Panc1 (cell line): ENCODE measurements around the gene SORL1. TPM values are rescaled to one million over a fixed set of nuclear protein-coding genes. Genes with fewer than 3 reads are reported as not detected.

ENCODE experiments used
- ATAC-seq: fragments of 200-7000 bp; cut with Tn5 transposase; 2 replicates; pipeline ENCODE4 v1.9.1; 2020; ENCODE audit warnings: mild to moderate bottlenecking, moderate library complexity
- BruUV-seq: library from RNA; stranded (reverse); fragments of 400-500 nt; replicated peaks from 2 replicates; lab custom pipeline; 2021; lab: Mats Ljungman, UMichigan
- CTCF ChIA-PET: fragments of 300-600 bp; sonication (Branson Sonifier 250); formaldehyde crosslinking; loops from one replicate; lab custom pipeline; 2022; ENCODE audit warnings: antibody characterized with exemption; lab: Charles Lee
- POLR2A ChIA-PET: fragments of 300-600 bp; sonication (Branson Sonifier 250); formaldehyde crosslinking; loops from one replicate; lab custom pipeline; 2022; ENCODE audit warnings: antibody characterized with exemption; lab: Charles Lee
- DNase-seq: peaks from one replicate; pipeline ENCODE4 v3.0.0-alpha.2; 2010; ENCODE audit warnings: low read depth, low spot score
- H3K27ac ChIP-seq: 2 replicates; pipeline ENCODE4 v1.5.1; 2011; ENCODE audit warnings: mild to moderate bottlenecking, low read length, inconsistent platforms
- H3K27me3 ChIP-seq: fragments of 200-500 bp; sonication (Bioruptor generic); 2 replicates; pipeline ENCODE4 v1.6.0; 2014; ENCODE audit warnings: low read length, inconsistent platforms; ENCODE audit not compliant: control insufficient read depth, insufficient read depth
- H3K36me3 ChIP-seq: fragments of 200-500 bp; sonication (Bioruptor generic); 2 replicates; pipeline ENCODE4 v1.5.1; 2014; ENCODE audit warnings: inconsistent platforms, mild to moderate bottlenecking, low read length, moderate library complexity; ENCODE audit not compliant: control insufficient read depth, insufficient read depth
- H3K4me1 ChIP-seq: 2 replicates; pipeline ENCODE4 v1.5.1; 2011; ENCODE audit warnings: inconsistent platforms, mild to moderate bottlenecking, low read length, moderate library complexity; ENCODE audit not compliant: control insufficient read depth, insufficient read depth
- H3K4me3 ChIP-seq, 2 experiments: 2 replicates each; pipeline ENCODE4 v1.5.1; 2011 to 2012; ENCODE audit warnings: low read depth in 2 of 2, low read length in 2 of 2, mild to moderate bottlenecking in 2 of 2, inconsistent platforms in 1 of 2, moderate library complexity in 1 of 2
- H3K9me3 ChIP-seq: fragments of 200-500 bp; sonication (Bioruptor generic); 2 replicates; pipeline ENCODE4 v1.5.1; 2014; ENCODE audit warnings: low read depth, mild to moderate bottlenecking, inconsistent platforms, low read length, moderate library complexity; ENCODE audit not compliant: control insufficient read depth, insufficient read depth
- CTCF ChIP-seq: fragments of 450-650 bp; IDR thresholded peaks from 2 replicates; pipeline ENCODE4 v1.5.1; 2017; ENCODE audit warnings: mild to moderate bottlenecking
- POLR2AphosphoS5 ChIP-seq: IDR thresholded peaks from 2 replicates; pipeline ENCODE4 v1.6.1; 2012; ENCODE audit warnings: mild to moderate bottlenecking, low read depth, low read length, moderate library complexity
- SIN3A ChIP-seq: IDR thresholded peaks from 2 replicates; pipeline ENCODE4 v1.6.1; 2012; ENCODE audit warnings: low read depth, mild to moderate bottlenecking, low read length, moderate library complexity, borderline replicate concordance; ENCODE audit not compliant: insufficient read depth
- TCF7L2 ChIP-seq: IDR thresholded peaks from 2 replicates; pipeline ENCODE4 v1.6.1; 2011; ENCODE audit warnings: mild to moderate bottlenecking, low read depth, low read length, inconsistent platforms
- in situ Hi-C: cut with HindIII; loops from 2 replicates; pipeline ENCODE4 v1.10.0; 2016; ENCODE audit warnings: low sequenced_read_pairs, low pct_unique_long_range_greater_than_20kb
- intact Hi-C: fragments of 100-400 bp; cut with micrococcal nuclease; formaldehyde crosslinking; loops from one replicate; pipeline ENCODE4 v1.10.0; 2022; ENCODE audit not compliant: unreplicated experiment
- total RNA-seq: library from RNA; stranded (reverse); gene quantifications from one replicate; pipeline ENCODE4 v1.2.1, GENCODE V29; 2021; ENCODE audit not compliant: unreplicated experiment
- TF ChIP-seq, protein P1 (sequence below), 2 experiments: IDR thresholded peaks; 2 replicates each; pipeline ENCODE4 v1.6.1; 2011 to 2012; ENCODE audit warnings: low read depth in 2 of 2, control low read depth in 1 of 2, low read length in 1 of 2, mild to moderate bottlenecking in 1 of 2, moderate library complexity in 1 of 2; ENCODE audit not compliant: insufficient read depth in 1 of 2

The SORL1 gene
- total RNA-seq, 1 experiment from 2014 or later: 36.3 TPM

DNA sequence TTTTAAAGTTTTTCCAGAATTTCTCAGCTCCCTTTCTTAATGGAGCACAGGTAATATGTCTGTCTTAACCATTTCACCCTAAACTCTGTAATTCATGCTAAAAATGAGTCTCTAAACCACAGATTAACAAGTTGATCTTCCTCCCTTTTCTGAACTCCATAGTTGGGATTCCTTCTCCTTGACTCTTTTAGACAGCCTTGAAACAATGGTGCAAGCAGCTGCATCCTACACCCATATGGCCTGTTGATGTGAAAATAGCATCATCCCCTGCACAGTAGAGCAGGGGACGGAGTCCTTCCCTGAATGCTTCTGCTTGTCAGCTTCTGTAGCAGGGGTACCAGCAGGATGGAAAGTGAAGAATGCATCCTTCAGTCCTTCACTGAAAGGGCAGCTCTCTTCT, 193.5 kb downstream of the SORL1 start:
- ATAC-seq (no peak), DNase-seq (no peak)
- ChIA-PET POLR2A (no interaction called here), CTCF (no interaction called here)
- intact Hi-C loops: no loop called here
- Histone ChIP-seq H3K27me3 (peaks cover 3% of the 10 kb centered on the region; the same call in 1 of the 2 replicates), H3K27ac (no peak overlapping the region), H3K4me1 (no peaks in the 10 kb centered on the region), H3K4me3 (no peak overlapping the region), H3K9me3 (no peaks in the 10 kb centered on the region), H3K36me3 (no peaks in the 10 kb centered on the region)
- TF ChIP-seq TCF7L2: no peak
- no peak for TF ChIP-seq POLR2AphosphoS5
- no peak for TF ChIP-seq CTCF
- TF ChIP-seq, protein P1, sequence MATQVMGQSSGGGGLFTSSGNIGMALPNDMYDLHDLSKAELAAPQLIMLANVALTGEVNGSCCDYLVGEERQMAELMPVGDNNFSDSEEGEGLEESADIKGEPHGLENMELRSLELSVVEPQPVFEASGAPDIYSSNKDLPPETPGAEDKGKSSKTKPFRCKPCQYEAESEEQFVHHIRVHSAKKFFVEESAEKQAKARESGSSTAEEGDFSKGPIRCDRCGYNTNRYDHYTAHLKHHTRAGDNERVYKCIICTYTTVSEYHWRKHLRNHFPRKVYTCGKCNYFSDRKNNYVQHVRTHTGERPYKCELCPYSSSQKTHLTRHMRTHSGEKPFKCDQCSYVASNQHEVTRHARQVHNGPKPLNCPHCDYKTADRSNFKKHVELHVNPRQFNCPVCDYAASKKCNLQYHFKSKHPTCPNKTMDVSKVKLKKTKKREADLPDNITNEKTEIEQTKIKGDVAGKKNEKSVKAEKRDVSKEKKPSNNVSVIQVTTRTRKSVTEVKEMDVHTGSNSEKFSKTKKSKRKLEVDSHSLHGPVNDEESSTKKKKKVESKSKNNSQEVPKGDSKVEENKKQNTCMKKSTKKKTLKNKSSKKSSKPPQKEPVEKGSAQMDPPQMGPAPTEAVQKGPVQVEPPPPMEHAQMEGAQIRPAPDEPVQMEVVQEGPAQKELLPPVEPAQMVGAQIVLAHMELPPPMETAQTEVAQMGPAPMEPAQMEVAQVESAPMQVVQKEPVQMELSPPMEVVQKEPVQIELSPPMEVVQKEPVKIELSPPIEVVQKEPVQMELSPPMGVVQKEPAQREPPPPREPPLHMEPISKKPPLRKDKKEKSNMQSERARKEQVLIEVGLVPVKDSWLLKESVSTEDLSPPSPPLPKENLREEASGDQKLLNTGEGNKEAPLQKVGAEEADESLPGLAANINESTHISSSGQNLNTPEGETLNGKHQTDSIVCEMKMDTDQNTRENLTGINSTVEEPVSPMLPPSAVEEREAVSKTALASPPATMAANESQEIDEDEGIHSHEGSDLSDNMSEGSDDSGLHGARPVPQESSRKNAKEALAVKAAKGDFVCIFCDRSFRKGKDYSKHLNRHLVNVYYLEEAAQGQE (IDR thresholded peaks at IDR 0.05; ENCODE audit: insufficient read depth in 1 of 2, low read depth in 2 of 2, low read length in 1 of 2): no peak
- no peak for TF ChIP-seq SIN3A
- in situ Hi-C loops: no loop called here
- BruUV-seq: no TSS peak

GRCh38 chr11:121648306-121648705, 196.2 kb downstream of the SORL1 start:
- Histone ChIP-seq H3K36me3 (no peaks in the 10 kb centered on the region), H3K27me3 (peaks cover 3% of the 10 kb centered on the region; the same call in 1 of the 2 replicates), H3K27ac (no peak overlapping the region), H3K4me3 (no peak overlapping the region), H3K9me3 (no peaks in the 10 kb centered on the region), H3K4me1 (no peaks in the 10 kb centered on the region)
- BruUV-seq: no TSS peak
- no peak for DNase-seq
- TF ChIP-seq, protein P1 (IDR thresholded peaks at IDR 0.05; ENCODE audit: insufficient read depth in 1 of 2, low read depth in 2 of 2, low read length in 1 of 2): no peak
- TF ChIP-seq POLR2AphosphoS5 (no peak), TCF7L2 (no peak), SIN3A (no peak), CTCF (no peak; the same call in 1 of the 2 replicates)
- CTCF ChIA-PET: no interaction called here
- no peak for ATAC-seq
- in situ Hi-C loops: no loop called here
- intact Hi-C loops: no loop called here
- POLR2A ChIA-PET: no interaction called here
